Esophagus muscularis mucosa (tissue), 3 donors: ENCODE measurements around the gene LHFPL6.

ENCODE experiments used
- CTCF ChIP-seq, 3 experiments: fragments of 200-600 bp in 2 of 3; fragments of 450-650 bp in 1 of 3; sonication (generic) in 2 of 3; IDR thresholded peaks; one replicate each; pipeline ENCODE4 v1.5.1; 2017 to 2019; ENCODE audit warnings: antibody characterized with exemption in 3 of 3, mild to moderate bottlenecking in 2 of 3, moderate library complexity in 1 of 3
- POLR2AphosphoS5 ChIP-seq, 2 donors: sonication (generic); formaldehyde crosslinking; IDR thresholded peaks; one replicate each; pipeline ENCODE4 v1.6.1; 2017; ENCODE audit warnings: antibody characterized with exemption in 2 of 2

GRCh38 chr13:39494633-39495032 is 108.4 kb downstream of the LHFPL6 start:
- TF ChIP-seq CTCF (IDR thresholded peaks at IDR 0.05) (no peak), POLR2AphosphoS5 (IDR thresholded peaks at IDR 0.05) (no peak)
